ENCODE data around the gene SNRNP27. TPM values are rescaled to one million over a fixed set of nuclear protein-coding genes. Genes with fewer than 3 reads are reported as not detected.
A peak's percentile ranks its signal among the peaks of the same experiment; 100 is the strongest.

The SNRNP27 gene
- total and polyA plus RNA-seq, 9 of the 15 experiments (the other 6 are each of a cell fraction or from before 2014, with no cell fraction given) = 29.2 to 102 (median 65.7) TPM

DNA sequence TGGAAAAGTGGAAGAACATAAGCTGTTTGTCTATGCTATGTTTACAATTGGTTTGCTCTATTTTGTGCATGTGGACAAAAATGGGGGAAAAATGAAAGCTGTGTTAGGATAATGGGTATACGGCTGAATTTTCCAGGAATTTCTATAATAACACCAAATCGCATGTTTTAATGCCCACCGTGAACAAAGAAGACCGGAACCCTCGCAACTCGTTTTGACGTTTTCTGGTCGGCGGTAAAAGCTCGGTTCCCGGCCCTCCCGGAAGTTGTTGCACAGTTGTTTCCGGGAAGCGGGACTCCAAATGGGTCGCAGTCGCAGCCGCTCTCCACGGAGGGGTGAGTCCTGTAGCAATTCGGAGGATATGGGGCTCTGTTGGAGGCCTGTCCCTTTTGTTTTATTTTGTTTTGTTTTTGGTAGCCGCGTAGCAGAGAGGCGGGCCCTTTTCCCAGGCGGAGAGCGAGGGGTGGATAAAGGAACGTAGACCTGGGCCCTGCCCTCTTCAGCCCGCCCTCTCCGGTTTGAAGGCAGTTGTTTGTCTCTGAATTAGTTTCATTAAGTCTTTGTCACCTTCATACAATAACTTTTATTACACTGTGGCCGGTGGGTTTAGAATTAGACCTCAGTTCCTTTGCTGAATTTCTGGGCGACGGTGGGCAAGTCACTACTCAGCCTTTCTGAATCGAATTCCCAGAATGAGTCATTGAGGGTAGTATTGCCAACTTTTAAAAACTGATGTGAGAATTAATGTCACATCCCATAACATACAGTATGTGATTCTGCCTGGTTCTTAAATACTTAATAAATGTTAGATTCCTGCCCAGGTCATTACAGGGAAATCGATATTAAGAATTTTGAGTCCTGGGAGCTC, at the start of gene SNRNP27 (continued):
- TF ChIP-seq, protein P1, sequence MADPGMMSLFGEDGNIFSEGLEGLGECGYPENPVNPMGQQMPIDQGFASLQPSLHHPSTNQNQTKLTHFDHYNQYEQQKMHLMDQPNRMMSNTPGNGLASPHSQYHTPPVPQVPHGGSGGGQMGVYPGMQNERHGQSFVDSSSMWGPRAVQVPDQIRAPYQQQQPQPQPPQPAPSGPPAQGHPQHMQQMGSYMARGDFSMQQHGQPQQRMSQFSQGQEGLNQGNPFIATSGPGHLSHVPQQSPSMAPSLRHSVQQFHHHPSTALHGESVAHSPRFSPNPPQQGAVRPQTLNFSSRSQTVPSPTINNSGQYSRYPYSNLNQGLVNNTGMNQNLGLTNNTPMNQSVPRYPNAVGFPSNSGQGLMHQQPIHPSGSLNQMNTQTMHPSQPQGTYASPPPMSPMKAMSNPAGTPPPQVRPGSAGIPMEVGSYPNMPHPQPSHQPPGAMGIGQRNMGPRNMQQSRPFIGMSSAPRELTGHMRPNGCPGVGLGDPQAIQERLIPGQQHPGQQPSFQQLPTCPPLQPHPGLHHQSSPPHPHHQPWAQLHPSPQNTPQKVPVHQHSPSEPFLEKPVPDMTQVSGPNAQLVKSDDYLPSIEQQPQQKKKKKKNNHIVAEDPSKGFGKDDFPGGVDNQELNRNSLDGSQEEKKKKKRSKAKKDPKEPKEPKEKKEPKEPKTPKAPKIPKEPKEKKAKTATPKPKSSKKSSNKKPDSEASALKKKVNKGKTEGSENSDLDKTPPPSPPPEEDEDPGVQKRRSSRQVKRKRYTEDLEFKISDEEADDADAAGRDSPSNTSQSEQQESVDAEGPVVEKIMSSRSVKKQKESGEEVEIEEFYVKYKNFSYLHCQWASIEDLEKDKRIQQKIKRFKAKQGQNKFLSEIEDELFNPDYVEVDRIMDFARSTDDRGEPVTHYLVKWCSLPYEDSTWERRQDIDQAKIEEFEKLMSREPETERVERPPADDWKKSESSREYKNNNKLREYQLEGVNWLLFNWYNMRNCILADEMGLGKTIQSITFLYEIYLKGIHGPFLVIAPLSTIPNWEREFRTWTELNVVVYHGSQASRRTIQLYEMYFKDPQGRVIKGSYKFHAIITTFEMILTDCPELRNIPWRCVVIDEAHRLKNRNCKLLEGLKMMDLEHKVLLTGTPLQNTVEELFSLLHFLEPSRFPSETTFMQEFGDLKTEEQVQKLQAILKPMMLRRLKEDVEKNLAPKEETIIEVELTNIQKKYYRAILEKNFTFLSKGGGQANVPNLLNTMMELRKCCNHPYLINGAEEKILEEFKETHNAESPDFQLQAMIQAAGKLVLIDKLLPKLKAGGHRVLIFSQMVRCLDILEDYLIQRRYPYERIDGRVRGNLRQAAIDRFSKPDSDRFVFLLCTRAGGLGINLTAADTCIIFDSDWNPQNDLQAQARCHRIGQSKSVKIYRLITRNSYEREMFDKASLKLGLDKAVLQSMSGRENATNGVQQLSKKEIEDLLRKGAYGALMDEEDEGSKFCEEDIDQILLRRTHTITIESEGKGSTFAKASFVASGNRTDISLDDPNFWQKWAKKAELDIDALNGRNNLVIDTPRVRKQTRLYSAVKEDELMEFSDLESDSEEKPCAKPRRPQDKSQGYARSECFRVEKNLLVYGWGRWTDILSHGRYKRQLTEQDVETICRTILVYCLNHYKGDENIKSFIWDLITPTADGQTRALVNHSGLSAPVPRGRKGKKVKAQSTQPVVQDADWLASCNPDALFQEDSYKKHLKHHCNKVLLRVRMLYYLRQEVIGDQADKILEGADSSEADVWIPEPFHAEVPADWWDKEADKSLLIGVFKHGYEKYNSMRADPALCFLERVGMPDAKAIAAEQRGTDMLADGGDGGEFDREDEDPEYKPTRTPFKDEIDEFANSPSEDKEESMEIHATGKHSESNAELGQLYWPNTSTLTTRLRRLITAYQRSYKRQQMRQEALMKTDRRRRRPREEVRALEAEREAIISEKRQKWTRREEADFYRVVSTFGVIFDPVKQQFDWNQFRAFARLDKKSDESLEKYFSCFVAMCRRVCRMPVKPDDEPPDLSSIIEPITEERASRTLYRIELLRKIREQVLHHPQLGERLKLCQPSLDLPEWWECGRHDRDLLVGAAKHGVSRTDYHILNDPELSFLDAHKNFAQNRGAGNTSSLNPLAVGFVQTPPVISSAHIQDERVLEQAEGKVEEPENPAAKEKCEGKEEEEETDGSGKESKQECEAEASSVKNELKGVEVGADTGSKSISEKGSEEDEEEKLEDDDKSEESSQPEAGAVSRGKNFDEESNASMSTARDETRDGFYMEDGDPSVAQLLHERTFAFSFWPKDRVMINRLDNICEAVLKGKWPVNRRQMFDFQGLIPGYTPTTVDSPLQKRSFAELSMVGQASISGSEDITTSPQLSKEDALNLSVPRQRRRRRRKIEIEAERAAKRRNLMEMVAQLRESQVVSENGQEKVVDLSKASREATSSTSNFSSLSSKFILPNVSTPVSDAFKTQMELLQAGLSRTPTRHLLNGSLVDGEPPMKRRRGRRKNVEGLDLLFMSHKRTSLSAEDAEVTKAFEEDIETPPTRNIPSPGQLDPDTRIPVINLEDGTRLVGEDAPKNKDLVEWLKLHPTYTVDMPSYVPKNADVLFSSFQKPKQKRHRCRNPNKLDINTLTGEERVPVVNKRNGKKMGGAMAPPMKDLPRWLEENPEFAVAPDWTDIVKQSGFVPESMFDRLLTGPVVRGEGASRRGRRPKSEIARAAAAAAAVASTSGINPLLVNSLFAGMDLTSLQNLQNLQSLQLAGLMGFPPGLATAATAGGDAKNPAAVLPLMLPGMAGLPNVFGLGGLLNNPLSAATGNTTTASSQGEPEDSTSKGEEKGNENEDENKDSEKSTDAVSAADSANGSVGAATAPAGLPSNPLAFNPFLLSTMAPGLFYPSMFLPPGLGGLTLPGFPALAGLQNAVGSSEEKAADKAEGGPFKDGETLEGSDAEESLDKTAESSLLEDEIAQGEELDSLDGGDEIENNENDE (IDR thresholded peaks at IDR 0.05; ENCODE audit: low read depth, low read length) = no peak
- TF ChIP-seq BHLHE40 (IDR thresholded peaks at IDR 0.05; ENCODE audit: low read length) (0 out of 2 replicates have a peak, but pooled peaks have one; percentile 5), ESRRA (IDR thresholded peaks at IDR 0.05; ENCODE audit: borderline replicate concordance, low read depth) (0 out of 2 replicates have a peak, but pooled peaks have one; percentile 27), SIX5 (IDR thresholded peaks at IDR 0.05; ENCODE audit: borderline replicate concordance in 1 of 2, insufficient read depth in 1 of 2, low read depth in 1 of 2, low read length in 2 of 2) (peak in 1 of 2 experiments; percentile 44; a peak in 3 of 4 replicates), LARP7 (IDR thresholded peaks at IDR 0.05) (0 out of 2 replicates have a peak, but pooled peaks have one; percentile 65), CSDE1 (IDR thresholded peaks at IDR 0.05) (0 out of 4 replicates have a peak, but pooled peaks of 1 of the 2 experiments have one; percentile 32), SRF (CRISPR knock-in tag; IDR thresholded peaks at IDR 0.05) (0 out of 4 replicates have a peak, but pooled peaks of 1 of the 2 experiments have one; percentile 27), HDAC1 (IDR thresholded peaks at IDR 0.05) (peak; percentile 83 to 99), TEAD4 (IDR thresholded peaks at IDR 0.05; ENCODE audit: low read length) (peak; percentile 36; the same call in 1 of the 2 replicates), TEAD4 (CRISPR knock-in tag; IDR thresholded peaks at IDR 0.05; ENCODE audit: borderline replicate concordance) (no peak), MYC (IDR thresholded peaks at IDR 0.05; ENCODE audit: low read depth, low read length) (peak; percentile 48; the same call in 1 of the 2 replicates), MYC (CRISPR knock-in tag; IDR thresholded peaks at IDR 0.05; ENCODE audit: borderline replicate concordance, low read depth) (no peak), CBX1 (IDR thresholded peaks at IDR 0.05; ENCODE audit: low read depth) (0 out of 2 replicates have a peak, but pooled peaks have one; percentile 52), POLR2AphosphoS5 (IDR thresholded peaks at IDR 0.05; ENCODE audit: control insufficient read depth, insufficient read depth, low read depth, low read length) (peak; percentile 91; the same call in 1 of the 2 replicates), TRIM24 (IDR thresholded peaks at IDR 0.05) (peak in 1 of 2 experiments; percentile 99; a peak in 2 of 4 replicates), NFATC3 (IDR thresholded peaks at IDR 0.05) (0 out of 2 replicates have a peak, but pooled peaks have one; percentile 19)
